ENCODE data around the gene TMEM154.

GRCh38 chr4:152591396-152591795 is 88.4 kb downstream of the TMEM154 start:
- no peak for TF ChIP-seq CTCF (conservative IDR thresholded peaks at IDR 0.05; ENCODE audit: low read length)
- TF ChIP-seq EZH2phosphoT487 (IDR thresholded peaks at IDR 0.05; ENCODE audit: borderline replicate concordance): no peak
